ENCODE data around the gene TYRP1. TPM values are rescaled to one million over a fixed set of nuclear protein-coding genes. Genes with fewer than 3 reads are reported as not detected.

TYRP1 gene
- total and polyA plus RNA-seq, 5 experiments from 2014 or later: not detected

Other genes with a start within 250 kb of the TYRP1 start
- not detected for gene LURAP1L, start 81.6 kb downstream of the TYRP1 start, total RNA-seq
- gene LURAP1L, start 81.6 kb downstream of the TYRP1 start, polyA plus RNA-seq: not detected